ENCODE measurements around the gene PHLDB2. TPM values are rescaled to one million over a fixed set of nuclear protein-coding genes. Genes with fewer than 3 reads are reported as not detected.

PHLDB2 gene
- total RNA-seq, 1 donor from 2014 or later: 13.6 TPM

DNA sequence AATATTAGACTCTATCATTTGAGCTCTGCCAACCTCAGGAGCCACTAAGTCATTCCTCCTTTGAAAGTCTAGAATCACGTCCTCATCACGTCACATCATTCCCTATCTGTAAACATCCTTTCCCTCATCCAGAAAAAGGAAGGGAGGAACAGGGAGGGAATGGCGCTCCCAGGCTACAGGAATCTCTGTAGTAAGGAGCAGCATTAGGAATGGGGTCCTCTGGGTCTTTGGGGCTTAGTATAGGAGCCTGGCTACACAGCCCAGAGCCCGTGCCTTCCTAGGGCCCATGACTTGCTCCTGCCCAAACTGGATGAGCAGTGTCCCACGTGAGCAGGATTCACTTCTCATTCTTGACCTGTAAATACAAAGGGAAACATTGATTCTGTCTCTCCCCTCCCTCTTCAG, 141.3 kb downstream of the PHLDB2 start:
- no peak for DNase-seq

DNA sequence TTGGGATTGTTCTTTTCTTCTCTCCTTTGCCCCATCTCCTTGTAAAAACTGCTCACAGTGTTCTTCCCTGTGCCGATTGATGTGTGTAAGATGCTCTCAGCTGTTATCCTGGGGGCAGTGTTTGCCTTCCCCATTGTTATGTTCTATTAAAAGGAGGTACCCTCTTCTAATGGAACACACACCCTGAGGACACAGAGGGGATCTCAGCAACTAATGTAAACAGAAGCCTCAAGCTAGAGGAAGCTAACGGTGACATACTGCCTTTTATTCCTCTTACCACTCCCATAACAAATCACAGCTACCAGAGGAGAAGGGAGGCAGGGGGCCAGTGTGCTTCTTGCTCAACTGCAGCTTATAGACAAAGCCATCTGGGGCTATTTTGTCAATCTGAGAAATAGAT, 141.9 kb downstream of the PHLDB2 start:
- DNase-seq: no peak

DNA sequence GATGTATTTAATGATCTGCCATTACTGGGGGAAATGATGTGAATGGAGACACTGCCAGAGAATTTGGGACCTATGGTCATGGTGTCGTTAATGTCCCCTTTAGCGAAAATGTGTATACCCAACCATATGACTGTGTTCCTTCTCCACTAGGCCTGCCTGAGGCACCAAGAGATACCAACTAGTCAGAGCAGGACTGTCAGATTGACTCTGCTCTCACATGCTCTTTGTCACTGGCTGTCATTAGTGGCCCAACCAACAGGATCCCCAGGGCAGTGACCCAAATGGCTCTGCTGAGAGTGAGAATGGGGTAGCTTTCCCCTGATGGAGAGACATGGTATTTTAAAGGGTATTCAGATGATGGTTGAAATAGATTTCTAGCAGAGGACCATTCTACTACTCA, 142.5 kb downstream of the PHLDB2 start:
- no peak for DNase-seq

DNA sequence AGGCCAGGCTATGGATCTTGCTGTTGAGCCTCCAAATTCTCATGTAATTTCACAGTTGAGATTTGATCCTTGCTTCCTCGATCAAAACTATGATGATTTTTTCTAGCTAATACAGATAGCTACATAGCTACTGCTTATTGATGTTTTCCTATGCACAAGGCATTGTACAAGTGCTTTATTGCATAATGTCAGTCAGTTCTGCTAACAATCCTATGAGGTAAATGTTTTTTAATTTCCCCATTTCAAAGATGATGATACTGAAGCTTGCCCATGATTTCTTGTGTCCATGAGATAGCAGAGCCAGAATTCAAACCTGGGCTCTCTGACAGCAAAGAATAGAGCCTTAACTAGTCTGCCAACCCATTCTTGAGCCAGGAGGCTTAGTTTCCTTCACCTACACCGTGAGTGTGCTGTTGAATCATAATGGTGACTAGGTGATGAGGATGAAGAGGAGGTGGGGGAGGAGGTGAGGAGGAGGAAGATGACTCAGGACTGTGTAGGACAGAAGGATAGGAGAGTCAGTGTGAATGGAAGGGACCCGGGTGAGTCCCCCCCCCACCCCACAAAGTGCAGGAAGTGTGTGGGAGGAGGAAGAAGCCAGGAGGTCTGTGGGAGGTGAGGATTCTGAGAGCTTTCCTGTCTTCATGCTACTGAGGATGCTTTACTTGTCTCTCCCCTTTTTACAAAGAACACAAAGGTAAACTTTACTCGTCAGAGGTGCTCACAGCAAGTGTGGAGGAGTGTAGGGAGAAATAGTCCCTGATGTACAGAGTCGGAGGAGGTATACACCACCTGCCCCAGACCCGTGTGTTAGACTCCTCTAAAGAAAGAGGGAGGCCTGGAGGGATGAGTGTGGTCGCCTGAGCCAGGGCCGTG, 143.3 kb downstream of the PHLDB2 start:
- DNase-seq: peak; percentile 51

DNA sequence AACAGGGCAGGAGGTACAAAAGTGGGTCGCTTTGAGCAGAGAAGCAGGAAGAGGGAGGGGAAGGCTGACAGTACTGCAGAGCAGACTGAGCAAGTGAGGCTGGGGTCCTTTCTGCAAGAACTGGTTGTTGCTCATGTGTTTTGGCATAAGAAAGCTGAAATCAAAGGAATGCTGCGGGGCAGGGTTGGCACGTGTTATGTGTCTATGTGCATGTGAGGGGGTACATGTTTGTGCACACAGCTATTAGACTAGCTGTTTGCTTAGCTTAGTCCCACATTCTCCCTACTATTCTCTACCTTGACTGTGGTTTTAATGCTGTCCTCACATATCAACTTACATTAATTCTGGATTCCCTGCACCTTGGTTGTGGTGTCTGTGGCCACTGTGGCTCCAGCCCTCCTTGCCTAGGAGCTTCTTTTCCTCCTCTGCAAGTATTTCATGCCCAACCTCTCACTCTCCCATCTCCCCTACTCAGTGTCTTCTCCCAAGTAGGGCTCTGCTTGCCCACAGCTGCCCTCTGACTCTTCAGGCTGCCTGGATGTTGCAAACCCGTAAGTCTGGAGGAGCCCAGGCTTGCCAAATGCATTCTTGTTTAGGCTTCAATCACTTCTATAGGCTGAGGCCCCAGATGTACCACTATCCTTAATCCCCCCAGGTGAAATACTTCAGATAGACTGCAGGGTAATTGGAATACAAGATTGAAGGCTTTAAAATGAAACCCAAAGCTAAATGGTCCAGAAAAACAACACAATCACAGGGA, 144.4 kb downstream of the PHLDB2 start:
- DNase-seq: no peak

DNA sequence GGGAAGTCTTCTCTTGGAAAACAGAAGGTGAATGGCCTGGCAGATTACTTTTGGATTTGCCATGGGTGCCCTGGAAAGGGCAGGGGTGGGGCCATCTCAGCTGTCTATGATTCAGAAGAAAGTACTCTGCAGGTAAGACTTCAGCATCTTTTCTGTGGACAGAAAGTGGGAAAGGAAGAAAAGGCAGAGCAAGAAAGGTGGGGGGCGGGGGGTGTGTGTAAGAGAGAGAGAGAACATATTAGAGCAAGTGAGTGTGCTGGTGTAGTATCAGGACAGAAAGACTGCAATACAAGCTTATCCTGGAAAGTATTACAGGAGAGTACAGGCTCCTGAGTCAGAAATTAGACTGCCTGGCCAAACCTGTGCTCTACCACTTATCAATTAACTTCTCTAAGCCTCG, 145.1 kb downstream of the PHLDB2 start:
- DNase-seq: no peak

DNA sequence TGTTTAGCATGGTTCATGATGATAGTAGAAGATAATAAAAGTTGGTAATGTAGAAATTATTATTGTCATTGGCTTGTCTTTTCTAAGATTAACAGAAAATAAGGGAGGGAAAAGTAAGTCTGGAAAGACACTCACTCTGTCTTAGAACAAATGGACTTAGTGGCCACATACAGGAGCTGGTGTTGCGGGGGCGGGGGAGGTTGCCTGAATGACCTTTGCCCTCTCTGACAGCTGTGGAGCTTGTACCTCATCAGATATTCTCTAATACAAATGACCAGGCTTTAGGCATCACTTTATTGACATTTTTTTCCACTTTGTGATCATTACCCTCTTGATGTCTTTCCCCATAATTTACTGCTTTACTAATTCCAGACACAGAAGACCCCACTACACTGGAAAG, 145.6 kb downstream of the PHLDB2 start:
- DNase-seq: no peak

DNA sequence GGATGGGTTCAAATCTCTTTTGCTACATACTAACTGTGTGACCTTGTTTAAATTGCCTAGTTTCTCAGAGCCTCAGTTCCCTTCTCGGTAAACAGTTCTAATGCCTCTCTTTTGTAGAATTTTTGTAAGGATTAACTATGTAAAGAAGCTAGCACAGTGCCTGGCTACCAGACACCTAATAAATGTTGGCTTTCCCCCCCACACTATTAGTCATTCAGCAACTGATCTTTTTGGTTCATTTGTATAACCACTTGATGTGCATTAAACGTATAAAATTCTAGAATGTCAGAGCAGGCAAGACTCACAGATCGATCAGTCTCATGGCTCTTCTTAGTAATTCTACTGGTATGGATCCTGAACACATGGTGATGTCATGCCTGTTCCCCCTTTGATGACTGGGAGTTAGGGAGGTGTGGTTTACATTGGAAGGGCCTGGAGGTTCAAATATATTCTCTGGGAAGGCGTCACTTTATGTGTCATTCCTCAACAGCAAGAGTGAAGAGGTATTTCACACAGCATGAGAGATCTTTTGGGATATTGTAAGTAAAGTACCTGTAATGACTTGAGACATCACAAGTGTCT, 146.1 kb downstream of the PHLDB2 start:
- DNase-seq: no peak

DNA sequence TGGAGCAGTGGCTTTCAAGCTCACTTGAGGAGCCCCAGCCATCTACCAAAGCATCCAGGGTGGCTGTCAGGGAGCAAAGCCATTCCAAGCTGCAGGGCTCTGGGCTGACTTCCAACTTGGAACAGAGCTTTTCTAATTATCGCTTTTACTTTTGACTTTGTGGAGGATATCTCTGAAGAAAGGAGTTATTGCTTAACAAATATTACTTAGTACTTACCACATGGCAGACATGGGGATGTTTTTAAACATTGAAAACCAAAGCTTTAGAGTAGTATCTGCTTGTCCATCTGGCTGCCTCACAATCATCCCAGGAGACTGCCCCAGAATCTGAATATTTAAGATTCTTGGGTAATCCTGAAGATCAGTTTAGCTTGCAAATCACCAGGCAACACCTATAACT, 148.6 kb downstream of the PHLDB2 start:
- no peak for DNase-seq

DNA sequence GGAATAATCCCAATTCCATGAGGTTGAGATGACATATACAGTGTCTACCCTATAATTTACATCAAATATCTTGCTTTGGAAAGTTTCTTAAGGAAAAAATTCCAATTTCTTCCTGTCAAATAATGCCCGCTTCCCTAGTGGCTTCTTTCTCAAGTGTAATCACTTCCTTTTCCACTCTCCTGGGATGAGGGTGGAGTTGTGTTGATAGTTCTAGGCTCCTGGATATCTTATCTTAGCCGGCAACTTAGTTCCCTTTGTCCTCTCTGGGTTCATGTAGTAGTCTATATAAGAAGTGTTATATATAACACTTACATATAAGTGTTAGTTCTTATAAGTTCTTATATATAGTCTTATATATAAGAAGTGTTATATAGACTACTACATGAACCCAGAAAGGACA, 150.6 kb downstream of the PHLDB2 start:
- no peak for DNase-seq

DNA sequence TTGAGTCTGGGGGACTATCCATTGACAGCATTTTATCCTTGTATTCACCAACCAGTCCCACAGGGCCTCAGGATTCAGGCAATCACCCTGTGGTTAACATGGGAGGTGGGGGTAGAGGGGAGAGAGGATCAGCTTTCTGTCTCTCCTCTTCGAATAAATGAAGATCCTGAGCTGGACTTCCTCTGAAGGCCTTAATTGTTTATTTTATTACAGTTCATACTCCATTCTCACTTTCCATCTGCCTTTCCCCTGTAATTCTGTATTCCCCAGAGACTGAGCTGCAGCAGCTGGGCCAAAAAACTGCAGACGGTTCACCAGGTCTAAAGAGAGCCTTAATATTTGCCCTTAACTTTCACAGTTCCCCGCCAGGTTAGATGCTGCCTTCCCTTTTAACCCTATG, 151.6 kb downstream of the PHLDB2 start:
- no peak for DNase-seq

DNA sequence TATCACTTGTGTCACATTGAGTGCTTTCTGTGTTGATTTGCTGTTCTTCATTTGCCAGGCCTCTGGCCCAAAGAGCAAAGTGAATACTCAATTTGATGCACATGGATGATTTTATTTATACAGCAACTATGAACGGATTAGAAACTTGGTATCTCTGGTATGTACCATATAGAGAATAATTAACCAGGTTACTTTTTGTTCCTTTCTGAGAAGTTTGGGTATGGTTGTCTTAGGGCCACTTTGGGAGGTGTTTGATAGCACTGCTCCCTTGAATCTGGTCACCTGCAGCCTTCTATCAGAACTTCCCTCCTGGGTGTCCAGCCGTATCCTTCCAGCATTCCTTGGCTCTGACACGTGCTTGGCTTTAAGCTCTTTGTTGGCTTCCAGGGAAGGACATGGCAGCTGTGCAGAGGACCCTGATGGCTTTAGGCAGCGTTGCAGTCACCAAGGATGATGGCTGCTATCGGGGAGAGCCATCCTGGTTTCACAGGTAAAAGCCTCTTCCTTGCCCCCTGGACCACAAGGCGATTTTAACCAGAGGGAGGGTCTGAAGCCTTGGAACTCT, 152.4 kb downstream of the PHLDB2 start:
- no peak for DNase-seq

DNA sequence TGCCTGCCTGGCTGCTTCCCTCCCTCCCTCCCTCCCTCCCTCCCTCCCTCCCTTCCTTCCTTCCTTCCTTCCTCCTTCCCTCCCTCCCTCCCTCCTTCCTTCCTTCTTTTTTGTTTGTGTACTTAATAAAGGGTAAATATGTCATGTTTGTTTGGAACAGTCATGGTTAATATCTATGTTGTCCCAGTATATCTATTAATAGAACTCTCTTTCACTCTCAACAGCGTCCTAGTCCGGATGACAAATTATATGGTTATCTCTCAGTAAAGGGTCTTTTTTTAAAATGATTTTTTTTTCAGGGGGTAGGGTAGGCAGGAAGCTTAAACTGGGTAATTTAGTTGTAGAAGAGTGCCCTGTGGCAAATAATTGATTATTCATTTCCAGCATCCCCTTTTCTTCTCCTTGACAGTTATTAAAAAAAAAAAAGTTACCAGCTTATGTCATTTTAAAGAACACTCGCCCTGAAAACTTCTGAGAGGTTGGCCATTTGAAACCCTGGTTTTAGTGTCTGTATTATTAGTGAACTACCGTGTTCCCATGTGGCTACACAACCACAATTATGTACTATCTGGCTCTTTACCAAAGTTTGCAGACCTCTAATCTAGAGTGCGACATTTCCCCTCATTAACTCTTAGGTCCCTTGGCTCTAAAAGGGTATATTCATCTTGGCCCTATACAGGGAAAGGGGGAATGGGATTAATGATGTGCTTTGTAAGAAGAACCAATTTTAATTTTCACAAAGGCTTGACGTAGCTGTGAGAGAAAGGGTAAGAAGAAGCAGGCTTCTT, 153.3 kb downstream of the PHLDB2 start:
- DNase-seq: no peak

DNA sequence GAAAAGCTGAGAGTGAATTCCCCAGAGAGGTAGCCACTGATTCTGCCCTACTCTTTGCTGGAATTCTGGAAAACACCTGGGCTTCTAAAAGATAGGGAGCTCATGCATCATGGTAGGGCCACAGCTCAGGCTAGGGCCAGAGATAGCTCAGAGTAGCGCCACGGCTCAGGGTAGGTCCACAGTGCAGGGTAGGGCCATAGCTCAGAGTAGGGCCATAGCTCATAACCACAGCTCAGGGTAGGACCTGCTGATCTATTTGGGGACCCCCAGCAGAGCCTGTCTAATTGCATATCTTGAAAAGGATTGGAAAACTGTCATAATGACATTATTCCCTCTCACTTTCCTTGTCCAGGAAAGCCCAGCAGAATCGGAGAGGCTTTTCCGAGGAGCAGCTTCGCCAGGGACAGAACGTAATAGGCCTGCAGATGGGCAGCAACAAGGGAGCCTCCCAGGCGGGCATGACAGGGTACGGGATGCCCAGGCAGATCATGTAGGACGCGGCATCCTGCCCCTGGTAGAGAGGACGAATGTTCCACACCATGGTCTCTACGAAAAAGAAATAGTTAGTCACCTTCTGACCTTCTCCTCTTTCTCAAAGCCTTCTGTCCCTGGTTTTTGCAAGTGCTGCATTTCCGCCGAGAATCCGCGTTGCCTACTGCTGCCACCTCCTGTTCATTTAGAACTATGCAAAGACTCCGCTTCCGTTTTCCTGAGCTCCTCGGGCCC, 154.2 kb downstream of the PHLDB2 start:
- peak; percentile 48 for DNase-seq

DNA sequence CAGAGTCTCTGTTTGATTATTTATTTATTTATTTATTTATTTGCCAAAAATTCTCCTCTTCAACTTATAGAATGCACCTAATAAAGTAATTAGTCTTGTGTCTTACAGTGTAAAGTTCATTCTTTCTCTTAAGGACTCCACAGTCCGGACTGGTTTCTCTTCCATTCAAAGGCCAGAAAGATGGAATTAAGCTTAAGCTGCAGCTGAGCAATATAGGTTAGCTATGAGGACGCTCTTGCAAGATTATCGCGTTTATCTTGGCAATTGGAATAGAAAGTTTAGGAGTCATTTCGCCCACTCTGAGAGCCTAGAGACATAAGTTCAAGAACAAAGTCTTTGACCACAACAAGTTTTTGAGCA, 154.7 kb downstream of the PHLDB2 start:
- no peak for DNase-seq

DNA sequence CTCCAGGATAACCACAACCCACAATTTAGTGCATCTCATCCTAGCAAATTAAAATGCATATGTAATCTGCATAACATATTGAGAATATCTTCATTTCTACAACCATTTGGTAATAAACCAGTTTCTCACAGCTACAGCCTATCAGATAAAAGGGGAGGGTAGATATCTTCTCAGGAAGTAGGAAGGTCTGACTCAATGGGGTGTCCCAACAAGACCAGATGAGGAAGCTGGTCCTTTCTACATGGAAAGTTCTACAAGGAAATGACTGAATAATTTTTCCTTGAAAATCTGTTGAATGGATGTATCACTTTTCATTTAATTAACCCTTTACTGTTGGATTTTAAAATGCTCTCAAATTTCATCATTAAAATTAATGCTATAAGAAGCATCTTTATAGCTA, 158.0 kb downstream of the PHLDB2 start:
- DNase-seq: no peak

DNA sequence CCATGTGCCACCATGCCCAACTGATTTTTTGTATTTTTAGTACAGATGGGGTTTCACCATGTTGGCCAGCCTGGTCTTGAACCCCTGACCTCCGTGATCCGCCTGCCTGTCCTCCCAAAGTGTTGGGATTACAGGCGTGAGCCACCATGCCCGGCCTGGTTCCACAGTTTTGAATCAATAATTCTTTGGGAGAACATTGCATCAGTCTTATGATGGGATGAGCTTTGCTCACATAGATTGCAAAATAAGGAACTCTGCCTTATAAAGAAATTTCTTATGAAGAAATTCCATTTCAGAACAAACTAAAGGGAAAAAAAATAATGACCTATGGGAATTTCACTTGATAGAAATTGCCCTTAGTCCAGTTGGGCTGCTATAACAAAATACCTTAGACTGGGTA, 159.6 kb downstream of the PHLDB2 start:
- no peak for DNase-seq

DNA sequence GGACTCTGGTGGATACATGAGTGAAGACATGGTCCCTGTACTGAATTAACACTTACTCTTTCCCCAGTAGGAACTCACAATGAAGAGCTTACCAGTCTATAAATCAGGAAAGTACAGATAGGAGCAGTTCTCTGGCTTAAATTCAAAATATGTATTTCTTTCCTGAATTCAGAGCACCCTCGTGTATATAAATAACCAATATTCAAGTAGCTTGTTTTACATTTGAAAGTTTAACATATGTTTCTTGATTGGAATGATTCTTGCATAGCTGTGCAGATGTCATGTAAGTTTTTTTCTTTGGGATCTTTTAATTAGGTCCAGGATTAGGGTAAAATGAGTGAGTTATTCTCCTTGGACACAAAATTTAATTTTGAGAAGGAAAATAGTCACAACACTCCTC, 160.7 kb downstream of the PHLDB2 start:
- DNase-seq: no peak

DNA sequence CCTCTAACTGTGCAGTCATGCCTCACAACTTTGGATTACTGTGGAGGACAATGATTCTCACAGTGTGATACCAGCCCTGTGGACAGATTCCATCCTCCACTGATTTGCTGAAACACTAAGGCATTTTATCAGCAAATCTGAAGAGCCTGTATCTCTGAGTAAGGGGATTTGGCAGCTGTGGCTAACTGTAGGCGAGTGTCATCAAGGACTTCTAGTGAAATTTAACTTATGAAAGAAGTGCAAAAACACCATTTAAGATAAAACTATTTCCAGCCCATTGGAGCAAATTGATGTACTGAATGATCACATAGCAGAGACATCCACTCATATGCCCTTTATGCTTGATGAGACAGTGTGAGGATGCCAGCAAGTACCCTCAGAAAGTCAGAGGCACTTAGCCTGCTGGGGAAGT, 161.6 kb downstream of the PHLDB2 start:
- no peak for DNase-seq

Data from occipital lobe (tissue), 2 donors.